ENCODE measurements around the gene PTPRN2.

GRCh38 chr7:158024881-158025280, 562.7 kb downstream of the PTPRN2 start:
- TF ChIP-seq MAFK (conservative IDR thresholded peaks at IDR 0.05 in 1 of 2, IDR thresholded peaks at IDR 0.05 in 1 of 2; ENCODE audit: low read length in 2 of 2) (no peak), CC2D1A (CRISPR knock-in tag; IDR thresholded peaks at IDR 0.05) (no peak), RELA (CRISPR knock-in tag; IDR thresholded peaks at IDR 0.05) (no peak), ZNF274 (CRISPR knock-in tag; IDR thresholded peaks at IDR 0.05) (no peak), ATF3 (CRISPR knock-in tag; IDR thresholded peaks at IDR 0.05) (no peak)
